CD4-positive, alpha-beta T cell treated with Interleukin-6 for 4 hours (primary cell): ENCODE results near the gene ZHX3.

Experiments used
- DNase-seq: peaks from one replicate; pipeline ENCODE4 v3.0.0-alpha.2; 2020; ENCODE audit warnings: mixed read lengths

ZHX3 gene

DNA sequence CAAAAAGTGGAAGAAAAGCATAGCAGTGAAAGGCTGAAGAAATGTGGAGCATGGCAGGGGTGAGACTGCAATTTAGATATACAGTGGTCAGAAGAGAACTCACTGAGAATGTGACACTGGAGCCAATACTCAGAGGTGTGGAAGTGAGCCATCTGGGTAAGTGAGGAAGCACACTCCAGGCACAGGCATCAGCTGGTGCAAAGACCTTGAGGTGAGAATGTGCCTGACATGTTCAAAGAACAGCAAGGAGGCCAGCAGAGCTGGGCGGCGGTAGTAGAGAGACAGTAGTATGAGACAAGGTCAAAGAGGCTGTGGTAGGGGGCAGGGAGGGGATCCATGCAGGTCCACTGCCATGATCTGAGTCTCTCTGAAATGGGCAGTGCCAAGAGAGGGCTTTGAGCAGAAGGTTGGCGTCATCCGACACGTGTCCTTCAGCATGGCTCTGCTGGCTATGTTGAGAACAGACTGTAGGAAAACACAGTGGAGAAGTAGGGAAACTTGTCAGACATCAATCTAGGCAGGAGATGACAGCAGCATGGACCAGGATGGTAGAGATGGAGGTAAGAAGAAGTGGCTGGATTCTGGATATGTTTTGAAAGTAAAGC lies 95.8 kb downstream of the ZHX3 start:
- DNase-seq, result no peak

DNA sequence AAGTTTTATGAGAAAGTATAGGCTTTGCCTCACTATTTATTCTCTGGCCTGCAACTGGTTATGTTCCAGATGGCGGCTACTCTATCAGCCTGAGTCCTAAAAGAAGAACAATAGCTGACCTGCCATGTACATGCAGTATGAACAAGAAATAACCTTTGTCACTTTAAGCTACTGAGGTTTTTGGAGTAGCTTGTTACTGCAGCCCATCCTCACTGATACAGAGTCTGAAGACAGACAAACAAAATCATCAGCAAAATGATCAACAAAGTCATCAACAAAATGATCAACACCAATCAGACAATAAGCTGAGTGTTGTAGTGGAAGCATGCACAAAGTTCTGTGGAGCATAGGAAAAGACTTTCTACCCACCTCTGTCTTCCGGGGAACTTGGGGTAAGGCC lies 97.7 kb downstream of the ZHX3 start:
- DNase-seq, result no peak

DNA sequence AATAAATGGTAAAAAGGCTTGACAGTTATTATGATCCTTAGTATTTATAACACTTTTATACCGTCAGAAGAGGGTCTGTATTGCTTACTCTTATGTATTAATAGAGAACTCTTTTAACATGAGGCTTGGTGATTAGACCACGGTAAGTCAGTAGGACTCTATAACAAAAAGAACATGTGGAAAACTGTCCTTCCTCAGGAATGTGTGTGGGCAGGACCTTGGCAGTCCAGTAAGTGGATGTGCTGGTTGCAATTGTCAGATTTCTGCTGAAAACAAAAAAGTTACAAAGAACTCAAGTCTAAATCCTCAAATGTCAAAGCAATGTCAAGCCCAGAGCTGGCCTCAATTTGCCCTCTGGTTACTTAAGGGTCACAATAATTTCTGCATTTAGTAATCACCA lies 99.1 kb downstream of the ZHX3 start:
- no peak for DNase-seq

DNA sequence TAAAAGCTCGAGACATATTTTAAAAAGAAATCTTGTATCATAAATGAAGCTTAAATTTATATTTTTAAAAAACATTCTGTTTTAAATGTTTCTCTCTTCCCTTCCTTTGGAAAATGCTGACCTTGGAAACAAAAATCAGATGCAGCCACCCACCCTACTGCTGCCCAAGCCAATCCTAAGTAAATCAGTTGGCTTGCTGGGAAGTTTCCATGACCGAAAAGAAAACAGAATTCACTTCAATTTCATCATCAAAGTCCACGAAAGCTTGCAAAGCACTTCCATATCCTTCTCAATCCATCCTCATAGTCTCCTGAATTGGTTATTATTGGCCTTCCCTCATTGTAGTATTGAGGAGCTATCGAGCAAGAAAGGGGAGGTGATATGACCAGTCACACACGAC lies 100.1 kb downstream of the ZHX3 start:
- no peak for DNase-seq

DNA sequence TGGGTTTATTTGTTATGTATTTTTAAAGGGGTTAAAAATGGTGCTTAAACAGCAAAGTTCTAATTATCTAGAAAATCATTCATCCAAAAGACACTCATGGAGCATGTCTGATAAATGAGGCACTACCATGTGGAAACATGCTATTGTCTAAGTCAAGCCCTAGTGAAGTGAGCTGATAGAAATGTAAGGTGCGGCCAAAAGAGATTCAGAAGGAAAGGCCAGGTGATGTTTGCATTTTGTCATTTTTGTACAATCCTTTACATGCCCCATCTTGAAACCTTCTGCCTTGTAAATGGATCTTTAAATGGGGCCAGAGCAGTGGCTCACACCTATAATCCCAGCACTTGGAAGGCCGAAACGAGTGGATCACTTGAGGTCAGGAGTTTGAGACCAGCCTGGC lies 102.9 kb downstream of the ZHX3 start:
- DNase-seq, result no peak

DNA sequence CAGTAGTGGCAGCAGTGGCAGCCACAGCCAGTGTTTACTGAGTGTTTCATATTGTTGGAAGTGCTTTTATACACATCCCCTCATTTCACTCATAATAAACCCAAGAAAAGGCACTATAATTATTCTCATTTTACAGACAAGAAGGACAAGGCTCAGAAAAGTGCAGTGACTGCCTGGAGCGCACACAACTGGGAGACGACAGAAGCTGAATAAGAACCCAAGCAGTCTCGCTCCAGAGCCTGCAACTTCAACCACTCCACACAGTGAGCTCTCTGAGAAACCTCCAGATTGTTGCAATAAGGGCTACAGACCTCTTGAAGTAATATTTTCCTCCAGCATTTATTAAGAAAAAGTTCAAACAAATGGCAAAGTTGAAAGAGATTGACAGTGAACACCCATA lies 103.3 kb downstream of the ZHX3 start:
- no peak for DNase-seq

DNA sequence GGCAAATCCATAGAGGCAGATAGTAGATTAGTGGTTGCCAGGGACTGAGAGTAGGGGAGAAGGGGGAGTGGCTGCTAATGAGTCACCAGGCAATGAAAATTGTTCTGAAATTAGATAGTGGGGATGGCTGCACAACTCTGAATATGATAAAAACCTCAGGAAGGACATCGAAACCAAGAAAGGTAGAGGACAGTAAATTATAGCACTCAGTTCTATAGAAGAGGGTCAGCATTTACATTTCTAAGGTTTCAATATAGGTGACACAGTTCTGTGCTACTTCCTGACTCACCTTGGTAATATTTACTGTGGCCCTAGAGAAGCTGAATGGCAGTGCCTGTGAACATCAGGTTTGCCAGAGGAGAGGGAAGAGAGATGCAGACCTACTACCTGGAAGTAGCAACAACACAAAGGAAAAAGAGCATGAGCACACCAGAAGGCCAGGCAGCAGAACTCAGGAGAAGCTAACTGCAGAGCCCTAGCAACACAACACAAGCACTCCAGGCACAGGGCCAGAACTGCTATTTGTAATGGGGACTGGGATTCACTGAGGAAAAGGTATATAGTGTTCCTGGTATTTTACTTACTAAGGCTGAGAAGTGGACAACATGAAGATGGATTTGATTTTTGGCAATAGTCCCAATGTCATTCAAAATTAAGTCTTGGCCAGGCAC lies 104.2 kb downstream of the ZHX3 start:
- DNase-seq, result no peak

DNA sequence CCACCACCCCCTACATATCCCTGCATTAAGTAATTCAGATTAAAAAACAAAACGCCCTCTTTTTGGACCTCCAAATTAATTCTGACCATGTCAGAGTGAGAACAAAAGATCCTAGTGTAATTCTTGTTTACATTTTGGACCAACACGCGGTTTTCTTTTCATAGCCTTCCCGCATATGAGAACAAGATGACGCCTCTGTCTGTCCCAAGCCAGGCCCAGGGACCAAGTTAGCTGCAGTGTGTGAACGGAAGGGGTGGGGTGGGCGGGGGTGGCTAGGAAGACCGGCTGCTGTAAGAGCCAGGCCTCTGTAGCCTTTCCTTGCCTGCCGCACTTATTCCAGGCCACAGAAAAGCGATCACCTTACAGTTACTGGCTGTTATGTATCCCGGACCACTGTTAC lies 112.2 kb downstream of the ZHX3 start:
- DNase-seq, result no peak

DNA sequence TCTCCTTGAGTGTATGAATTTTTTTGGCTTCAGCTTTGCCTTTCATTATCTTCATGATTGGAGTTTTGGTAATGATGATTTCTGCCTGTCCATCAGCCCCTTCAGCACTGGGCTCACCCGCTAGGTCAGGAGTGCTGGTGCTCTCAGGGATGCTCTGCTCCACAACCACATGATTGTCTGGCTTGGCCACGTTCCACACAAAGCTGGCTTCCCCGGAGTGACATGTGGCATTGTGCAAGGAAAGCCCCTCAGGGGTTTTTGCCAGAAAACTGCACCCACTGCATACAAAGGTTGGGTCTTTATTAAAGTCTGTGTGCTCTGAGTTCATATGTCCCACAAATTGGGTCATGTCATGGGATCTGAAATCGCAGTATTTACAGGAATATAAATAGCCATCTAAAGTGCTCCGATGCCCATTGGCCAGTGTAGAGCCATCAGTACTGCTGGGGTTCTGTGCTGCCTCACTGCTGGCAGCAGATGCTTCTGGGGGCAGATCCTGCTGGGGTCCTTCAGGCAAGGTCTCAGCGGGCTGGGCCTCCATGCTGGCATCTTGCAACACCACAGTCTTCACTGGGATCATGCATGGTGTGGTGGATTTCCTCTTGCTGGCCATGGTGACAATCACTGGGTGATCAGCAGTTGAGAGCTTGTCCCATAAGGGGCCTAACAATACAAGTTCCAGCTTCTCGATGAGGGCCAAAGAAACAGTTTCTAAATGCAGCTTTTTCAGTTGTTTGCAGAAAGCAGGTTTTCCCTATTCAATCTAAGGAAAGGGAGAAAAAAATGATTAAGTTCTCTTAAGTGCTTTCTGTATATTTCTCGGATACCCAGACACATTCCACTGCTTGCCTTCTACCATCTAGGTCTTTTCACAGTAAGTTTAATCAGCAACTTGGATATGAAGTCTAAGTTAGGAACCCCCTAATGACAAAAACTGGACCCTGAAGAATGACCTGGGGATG lies 112.9 kb downstream of the ZHX3 start:
- no peak for DNase-seq

DNA sequence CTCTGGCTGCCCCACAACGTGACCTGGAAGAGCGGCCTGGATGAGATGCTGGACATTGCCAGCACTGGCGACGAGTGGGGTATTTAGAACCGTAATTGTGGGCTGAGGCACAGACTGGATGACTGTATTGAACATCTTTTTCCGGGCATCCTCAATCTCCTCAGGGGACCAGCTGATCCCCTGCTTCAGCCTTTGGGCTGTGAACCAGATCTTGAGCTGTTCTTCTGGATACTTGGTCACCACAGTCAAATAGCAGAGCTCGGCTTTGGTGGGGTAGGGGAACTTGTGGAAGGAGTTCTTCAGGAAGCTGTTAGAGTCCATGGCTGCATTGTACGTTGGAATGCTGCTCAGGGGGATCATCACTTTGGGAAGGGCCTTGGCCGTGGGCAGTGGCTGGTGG lies 113.9 kb downstream of the ZHX3 start:
- no peak for DNase-seq

DNA sequence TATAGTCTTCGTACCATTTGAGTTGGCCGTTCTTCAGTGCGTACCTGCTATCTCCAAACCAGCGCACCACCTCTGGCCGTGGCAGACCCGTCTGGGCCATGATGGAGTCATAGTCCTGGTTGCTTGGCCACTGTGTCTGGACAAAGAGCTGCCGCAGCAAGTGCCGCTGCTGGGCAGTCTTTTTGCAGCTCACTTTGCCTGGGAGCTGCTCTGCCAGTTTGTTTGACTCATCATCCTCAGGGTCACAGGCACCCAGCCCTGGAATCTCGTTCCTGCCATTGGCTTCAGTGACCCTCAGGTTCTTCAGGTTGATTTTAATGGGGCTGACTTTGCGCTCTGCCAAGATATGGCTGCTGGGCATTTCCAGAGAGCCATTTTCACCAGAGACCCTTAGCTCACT lies 115.1 kb downstream of the ZHX3 start:
- no peak for DNase-seq

DNA sequence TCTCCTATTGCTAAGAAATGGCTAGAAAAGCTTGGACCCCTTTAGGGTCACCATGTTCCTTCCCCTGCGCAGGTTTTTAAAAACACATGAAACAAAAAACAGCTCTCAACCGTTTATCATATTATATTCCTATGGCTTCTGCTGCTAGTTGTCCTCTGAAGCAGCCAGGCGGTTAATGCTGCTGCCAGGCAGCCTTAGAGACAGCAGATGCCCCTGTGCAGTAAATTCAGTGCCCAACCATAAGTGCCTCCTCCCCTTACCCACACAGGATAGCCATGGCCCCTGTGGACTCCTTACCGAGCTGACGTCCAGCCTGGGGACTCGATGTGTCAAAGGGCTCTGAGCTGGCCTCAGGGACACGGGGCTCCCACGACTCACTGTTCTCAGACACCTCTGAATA lies 115.8 kb downstream of the ZHX3 start:
- no peak for DNase-seq

DNA sequence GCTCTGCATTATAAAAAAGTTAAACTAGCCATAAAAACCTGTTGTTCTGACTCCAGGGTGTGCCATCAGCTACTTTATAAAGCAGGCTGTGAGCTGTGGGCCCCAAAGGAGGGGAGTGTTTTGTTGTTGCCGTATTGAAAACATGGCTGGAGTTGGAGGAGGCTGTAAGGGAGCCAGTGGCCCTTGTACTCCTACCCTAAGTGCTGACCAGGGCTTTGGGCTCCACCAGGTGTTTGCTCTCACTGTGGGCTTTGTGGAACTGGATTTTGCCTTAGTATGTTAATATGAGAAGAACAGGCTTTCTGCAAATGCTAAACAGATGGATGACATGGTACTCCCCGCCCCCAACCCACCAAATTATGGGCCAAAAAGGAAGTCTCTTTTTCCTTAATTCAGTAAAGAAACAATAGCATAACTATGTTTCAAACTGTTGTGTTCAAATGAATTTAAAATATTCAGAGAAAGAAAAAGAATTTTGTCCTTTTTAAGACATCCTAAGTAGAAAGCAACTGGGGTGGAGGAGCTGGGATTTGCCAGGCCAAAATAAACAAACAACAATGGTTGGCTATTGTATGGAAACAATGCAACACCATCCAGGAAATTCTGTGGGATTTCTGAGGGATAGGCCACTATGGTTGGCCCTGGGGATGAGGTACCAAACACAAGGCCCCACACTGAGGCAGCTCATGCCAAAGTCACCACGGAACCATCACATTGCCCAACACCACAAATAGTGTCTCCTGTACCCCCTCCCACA lies 116.9 kb downstream of the ZHX3 start:
- DNase-seq, result no peak

DNA sequence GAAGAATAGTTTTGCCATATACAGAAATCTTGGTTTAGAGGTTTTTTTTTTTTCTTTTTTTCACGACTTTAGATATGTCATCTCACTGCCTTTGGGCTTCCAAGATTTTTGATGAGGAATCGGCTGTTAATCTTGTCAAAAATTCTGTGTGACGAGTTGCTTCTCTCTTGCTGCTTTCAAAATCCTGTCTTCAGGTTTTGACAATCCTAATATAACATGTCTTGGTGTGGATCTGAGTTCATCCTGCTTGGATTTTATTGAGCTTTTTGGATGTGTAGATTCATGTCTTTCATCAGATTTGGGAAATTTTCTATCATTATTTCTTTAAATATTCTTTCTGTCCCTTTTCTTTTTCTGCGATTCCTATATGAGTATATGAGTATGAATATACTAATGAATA lies 119.1 kb downstream of the ZHX3 start:
- no peak for DNase-seq

DNA sequence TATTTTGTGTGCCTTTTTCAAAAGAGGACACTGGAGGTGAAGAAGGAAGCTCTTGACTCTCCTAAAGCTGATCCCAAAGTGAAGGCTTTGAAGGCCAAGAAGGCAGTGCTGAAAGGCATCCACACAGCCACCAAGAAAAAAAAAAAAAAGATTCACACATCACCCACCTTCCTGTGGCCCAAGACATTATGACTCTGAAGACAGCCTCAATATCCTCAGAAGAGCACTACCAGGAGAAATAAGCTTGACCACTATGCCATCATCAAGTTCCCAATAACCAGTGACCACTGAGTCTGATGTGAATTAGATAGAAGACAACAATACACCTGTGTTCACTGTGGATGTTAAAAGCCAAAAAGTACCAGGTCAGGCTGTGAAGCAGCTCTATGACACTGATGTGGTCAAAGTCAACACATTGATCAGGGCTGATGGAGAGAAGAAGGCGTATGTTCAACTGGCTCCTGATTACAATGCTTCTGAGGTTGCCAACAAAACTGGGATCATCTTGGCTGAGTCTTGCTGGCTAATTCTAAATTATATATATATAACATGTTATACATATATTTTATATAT lies 120.8 kb downstream of the ZHX3 start:
- no peak for DNase-seq

DNA sequence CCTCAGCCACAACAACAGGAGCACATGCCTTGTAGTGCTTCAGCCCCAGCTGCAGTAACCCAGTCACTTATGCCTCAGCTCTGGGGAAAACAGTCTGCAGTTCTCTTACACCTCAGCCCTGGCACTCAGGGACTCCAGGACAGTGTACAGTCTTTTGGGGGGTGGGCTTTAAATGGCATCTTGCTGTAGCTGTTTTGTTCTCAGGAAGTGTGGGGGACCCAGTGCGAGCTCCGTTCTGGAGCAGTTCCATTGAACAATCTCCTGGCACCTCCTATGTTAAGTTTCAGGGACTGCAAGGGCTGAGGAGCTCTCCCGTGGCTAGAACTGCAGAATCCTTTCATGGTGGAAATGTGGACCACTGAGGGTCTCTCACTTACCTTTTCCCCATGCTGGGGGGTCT lies 125.0 kb downstream of the ZHX3 start:
- no peak for DNase-seq

DNA sequence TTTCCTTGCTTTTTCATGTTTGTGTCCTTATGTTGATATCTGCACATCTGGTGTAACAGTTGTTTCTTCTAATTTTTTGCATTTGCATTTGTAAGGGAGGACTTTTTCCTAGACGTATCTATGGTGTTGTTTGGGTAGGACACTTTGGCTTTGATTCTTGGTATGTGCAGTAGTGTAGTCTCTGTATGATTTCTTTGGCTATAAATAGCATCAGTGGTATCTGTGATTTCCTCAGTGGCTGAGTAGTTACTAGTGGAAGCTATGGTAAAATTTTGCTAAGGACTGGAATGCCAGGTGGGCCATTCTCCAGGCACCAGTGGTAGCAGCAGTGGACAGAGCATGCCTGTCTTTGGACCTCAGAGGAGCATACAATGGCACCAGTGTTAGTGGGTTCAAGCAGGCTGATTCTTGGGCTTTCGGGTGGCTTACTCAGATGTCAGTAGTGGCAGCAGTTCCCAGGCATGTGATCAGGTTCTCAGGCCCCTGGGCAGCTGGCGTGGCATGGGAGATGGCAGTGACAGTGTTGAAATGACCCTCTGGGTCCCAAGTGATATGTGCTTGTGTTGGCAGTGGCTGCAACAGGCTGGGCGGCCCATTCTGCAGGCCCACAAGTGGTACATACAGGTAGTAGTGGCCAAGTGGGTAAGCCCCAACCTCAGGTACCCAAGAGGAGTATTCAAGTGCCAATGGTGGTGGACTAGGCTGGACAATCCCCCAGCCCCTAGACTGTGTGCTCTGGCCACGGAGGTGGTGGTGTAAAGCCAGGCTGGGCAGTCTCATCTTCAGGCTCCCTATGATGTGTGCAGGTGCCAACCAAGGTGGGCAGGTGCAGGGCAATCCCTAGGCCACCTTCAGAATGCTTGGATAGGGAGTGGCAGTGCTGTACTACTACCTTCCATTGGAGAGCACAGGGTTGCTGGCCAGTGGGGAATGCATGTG lies 125.7 kb downstream of the ZHX3 start:
- DNase-seq, result no peak

DNA sequence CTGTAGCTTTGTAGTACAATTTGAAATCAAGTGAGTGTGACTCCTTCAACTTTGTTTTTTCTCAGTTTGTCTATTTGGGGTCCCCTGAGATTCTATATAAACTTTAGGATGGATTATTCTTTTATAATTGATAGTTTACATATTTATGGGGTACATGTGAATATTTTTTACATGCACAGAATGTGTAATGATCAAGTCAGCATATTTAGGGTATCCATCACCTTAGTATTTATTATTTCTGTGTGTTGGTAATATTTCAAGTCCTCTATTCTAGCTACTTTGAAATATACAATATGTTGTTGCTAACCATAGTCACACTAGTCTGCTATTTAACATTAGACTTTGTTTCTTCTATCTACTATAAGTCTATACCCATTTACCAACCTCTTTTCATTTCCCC lies 129.9 kb downstream of the ZHX3 start:
- DNase-seq, result no peak

DNA sequence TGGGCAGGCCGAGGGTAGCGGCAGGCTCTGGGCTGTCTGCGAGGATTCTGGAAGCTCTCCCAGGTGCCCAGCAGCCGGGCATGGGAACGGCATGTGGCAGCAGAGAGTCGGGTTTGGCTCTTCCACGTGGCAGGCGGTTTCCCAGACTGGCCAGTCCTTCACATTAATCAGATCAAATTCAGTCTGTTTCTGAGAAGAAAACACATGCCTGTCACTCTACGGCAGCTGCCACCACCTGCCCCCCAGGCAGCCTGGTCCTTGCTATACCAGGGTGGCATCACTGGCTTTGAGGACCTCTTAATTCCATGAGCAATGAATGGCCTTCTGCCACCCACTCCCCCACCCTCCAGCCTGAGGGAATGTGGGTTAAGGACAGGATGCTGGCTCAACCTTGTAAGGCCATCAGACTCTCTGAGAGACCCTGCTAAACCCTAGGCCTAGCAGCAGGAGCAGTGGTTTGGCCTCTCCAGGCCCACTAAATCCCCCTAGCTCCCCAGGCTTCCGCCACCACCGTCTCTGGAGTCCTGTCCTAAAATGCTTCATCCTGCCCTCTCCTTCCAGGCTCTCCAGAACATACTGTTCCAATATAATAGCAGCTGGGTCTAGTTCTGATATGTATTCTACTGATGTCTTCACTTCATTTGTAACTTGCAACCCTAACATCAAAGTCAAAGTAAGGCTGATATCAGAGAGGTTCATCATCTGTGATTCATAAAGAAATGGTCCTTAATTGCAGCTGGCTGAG lies 132.3 kb downstream of the ZHX3 start:
- no peak for DNase-seq

DNA sequence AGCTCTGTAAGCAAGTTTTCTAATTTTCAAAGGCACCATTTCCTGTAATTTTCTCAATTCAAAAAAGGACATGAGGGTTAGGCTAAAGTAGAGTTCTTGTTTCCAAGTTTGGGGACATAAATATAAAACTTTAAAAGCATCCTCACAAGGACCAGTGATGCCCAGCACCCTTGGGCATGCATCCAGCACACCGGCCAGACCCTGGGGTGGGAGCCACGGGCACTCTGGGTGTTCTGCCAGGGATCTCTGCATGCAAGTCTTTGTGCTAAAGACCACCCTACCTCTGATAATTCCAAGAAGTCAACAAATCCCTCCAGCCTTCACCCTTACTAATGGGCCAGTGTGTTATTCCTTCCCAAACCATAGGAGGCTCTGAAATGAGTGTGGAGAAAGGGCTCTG lies 133.7 kb downstream of the ZHX3 start:
- DNase-seq, result no peak

DNA sequence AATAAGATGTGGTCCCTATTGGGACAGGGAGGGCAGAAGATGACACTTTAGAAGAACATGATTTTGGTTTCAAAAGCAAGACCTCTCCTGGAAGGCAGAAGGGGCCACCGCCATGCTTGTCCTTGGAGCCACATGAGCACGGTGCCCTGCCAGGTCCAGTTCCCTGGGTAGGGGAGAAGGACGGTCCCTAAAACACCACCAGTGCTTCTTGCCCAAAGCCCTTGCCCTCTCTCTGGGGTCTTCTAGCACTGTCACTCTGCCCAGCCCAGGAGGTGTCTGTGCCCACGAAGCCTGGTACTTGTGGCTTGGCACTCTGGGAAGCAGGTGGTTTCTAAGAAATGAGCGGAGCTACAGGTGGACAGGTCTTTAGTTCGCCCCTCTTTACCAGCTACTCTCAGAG lies 134.1 kb downstream of the ZHX3 start:
- DNase-seq, result no peak
